Cardiac septum (tissue), 1 donor: ENCODE measurements around the gene INPP5D. TPM values are rescaled to one million over a fixed set of nuclear protein-coding genes. Genes with fewer than 3 reads are reported as not detected.
A peak's percentile ranks its signal among the peaks of the same experiment; 100 is the strongest.

Experiments used
- DNase-seq: peaks from one replicate; pipeline ENCODE4 v3.0.0-alpha.2; 2020; ENCODE audit warnings: low spot score
- intact Hi-C: fragments of 100-400 bp; cut with DNase I; formaldehyde crosslinking; loops from one replicate; pipeline ENCODE4 v1.14.0; 2022
- total RNA-seq: library from RNA; stranded (reverse); fragmentation: NEBNext Ultra II Directional; extraction: Animal tissue kit (Norgen Biotek cat#: 25700); gene quantifications from one replicate; pipeline ENCODE4 v1.2.1, GENCODE V29; 2021
- donor health status: DM: no; HTN: no; CAD: no.

The INPP5D gene
- total RNA-seq, 1 donor from 2014 or later: 6.2 TPM

DNA sequence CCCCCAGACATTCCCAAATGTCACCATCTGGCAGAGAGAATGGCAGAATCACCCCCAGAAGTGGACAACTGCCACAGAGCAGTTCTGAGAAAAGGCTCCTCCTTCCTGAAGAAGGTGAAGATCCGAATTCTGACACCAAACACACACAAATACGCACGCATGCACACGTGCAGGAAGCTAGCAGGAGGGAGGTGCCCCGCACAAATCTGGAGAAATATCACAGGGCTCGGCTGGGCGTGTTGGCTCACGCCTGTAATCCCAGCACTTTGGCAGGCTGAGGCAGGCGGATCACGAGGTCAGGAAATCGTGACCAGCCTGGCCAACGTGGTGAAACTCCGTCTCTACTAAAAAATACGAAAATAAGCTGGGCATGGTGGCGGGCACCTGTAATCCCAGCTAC, 152.9 kb downstream of the INPP5D start:
- intact Hi-C loops: no loop called here
- DNase-seq: no peak

DNA sequence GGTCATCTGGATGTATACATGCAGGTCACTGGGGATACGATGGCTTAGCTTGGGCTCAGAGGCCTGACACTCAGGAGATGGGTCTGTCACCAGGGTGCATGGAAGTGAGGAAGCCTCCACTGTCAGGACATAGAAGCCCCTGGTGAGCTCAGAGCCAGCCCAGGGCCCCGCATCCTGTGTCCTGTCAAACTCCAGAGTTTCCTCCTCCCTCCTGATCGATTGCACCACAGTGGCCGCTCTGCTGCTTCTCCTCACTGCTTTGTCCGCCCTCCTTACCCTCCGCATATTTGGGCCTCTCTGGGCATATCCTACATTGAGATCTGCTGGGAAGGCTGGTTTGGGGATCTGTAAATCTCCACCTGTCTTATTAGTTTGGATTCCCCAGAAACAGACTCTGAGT, 153.8 kb downstream of the INPP5D start:
- no peak for DNase-seq
- intact Hi-C loops: no loop called here

DNA sequence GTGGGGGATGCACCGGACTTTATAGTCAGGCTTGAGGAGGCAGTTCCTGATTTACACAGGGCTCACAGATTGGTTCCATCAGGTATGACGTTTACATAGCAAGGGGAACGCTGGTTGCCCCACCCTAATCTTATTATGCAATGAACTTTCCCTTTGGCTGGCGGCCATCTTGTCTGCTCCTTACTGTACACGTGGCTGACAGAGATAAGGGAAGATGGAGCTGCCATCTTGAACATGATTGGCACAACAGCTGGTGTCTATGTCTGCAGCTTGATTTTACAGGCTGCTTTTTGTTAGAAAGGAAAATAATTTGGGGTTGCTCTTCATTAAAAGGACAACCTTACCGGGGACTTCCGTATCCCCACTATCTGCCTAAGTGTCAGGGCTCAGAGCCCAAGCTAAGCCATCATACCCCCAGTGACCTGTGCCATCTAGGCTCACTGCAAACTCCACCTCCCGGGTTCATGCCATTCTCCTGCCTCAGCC, 157.8 kb downstream of the INPP5D start:
- intact Hi-C loops: no loop called here
- no peak for DNase-seq

DNA sequence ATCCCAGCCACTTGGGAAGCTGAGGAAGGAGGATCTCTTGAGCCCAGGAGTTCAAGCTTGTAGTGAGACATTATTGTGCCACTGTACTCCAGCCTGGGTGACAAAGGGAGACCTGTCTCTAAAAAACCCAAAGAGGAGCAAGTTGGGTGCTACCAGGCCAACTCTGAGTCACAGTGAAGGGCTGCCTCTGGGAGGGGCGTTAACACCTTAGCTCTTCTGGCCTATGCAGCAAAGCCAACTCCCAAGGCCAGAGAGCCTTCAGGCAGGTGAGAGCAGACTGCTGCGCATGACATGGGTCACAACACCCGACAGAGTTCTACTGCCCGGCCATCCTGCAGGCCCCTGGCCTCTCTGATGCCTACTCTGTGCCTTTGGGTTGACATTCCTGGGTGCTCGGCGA, 158.7 kb downstream of the INPP5D start:
- intact Hi-C loops: no loop called here

DNA sequence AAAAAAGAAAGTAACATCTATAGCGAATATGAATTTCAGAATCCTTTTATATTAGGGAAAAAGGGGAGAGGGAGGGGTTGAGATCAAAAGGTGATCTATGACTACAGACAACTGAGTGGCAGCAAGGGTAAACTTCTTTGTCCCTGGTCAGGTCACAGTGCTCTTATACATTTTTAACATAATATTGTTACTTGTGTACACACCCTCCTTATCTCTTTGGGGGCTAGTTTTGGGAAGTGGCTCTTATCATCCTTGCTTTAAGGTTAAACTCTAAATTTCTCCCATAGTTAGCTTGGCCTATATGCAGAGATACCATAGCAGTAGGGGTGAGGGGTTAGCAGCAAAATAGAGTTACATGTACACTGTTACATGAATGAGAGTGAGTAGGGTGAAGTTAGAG, 159.7 kb downstream of the INPP5D start:
- intact Hi-C loops: no loop called here
- no peak for DNase-seq

More for the DNA sequence above, 158.7 kb downstream of the INPP5D start:
- no peak for DNase-seq

DNA sequence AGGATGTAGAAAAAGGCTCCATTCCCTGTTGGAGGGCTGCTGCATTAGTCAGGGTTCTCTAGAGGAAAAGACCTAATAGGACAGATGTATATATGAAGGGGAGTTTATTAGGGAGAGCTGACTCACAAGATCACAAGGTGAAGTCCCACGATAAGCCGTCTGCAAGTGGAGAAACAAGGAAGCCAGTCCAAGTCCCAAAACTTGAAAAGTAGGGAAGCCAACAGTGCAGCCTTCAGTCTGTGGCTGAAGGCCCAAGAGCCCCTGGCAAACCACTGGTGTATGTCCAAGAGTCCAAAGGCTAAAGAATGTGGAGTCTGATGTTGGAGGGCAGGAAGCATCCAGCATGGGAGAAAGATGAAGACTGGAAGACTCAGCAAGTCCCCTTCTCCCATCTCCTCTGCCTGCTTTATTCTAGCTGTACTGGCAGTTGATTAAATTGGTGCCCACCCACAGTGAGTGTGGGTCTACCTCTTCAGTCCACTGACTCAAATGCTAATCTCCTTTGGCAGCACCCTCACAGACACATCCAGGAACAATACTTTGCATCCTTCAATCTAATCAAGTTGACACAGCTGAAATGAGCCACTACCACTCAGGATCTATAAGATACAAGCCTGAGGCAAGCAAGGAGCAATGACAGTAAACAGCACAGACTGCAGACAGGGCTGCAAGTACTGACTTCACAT, 161.4 kb downstream of the INPP5D start:
- no peak for DNase-seq
- intact Hi-C loops: no loop called here

DNA sequence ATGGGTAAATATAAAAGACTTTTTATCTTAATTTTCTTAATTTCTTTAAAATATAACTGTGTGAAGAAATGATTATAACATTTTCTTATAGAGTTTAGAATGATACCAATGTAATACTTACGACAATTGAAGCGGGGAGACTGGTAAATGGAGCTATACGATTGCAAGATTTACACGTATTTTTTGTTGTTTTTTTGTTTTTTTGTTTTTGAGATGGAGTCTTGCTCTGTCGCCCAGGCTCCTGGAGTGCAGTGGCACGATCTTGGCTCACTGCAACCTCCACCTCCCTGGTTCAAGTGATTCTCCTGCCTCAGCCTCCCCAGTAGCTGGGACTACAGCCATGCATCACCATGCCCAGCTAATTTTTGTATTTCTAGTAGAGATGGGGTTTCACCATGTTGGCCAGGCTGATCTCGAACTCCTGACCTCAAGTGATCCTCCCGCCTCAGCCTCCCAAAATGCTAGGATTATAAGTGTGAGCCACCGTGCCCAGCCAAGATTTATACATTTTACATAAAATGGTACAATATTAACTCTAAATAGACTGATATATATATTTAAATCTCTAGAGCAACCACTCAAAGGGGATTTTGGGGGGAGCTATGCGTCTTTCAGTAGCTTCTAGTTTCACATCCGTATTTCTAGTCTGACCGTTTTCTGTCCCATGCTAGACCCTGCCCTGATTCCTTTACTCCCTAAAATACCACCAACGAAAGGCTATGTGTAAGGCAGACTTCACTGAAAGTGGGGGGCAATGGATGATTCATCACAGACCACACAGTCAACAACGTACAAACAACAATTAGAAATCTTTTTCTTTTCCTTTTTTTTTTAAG, 163.1 kb downstream of the INPP5D start:
- intact Hi-C loops: no loop called here
- DNase-seq: no peak

DNA sequence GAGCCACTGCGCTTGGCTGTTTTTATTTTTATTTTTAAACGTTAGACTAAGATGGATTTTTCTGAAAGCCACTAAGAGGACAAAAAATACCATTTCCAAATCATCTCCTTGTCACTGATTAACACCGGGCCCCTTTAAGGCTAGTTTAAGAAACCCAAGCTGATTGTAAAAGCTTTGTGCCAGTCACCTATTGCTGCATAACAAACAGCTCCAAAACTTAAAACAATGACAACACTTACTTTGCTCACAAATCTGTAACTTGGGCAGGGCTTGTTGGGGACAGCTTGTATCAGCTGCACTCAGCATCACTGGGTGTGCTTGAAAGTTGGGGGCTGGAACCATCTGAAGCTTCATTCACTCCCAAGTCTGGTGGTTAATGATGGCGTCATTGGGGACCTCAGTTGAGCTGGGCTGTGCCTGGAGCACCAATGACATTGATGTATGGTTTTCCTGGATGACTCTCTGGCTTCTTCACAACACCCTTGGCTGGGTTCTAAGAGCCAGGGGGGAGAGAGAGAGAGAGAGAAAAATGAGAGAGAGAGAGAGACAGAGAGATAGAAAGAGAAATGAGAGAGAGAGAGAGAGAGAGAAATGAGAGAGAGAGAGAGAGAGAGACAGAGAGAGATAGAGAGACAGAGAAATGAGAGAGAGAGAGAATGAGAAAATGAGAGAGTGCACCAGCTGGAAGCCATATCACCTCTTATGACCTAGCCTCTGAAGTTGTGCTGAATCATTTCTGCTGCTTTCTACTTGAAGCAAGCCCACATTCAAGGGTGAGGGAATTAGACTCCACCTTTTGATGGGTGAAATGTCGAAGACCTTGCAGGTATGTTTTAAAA, 165.3 kb downstream of the INPP5D start:
- no peak for DNase-seq
- intact Hi-C loops: no loop called here

DNA sequence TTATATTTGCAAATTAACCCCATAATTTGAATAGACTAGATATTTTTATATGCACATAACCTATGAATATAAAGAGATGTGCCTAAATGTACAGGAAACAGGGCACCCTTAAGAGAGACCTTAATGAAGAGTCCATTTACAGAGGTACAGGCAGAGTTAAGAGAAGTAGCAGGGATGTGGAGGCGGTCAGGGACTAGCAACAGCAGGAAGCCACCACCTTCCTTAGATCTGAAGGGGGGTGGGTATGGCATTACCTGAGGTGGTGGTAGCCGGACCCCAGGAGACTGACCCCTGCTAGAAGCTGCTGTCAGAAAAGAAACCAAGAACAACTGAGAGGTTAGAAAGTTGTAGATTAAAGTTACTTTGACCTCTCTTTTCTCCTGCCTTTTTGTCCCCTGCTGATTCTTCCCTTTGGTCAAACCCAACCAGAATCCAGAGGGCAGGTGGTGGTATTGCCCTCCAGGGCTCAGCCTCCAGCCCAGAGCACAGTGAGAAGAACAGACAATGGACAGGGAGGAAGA, 166.4 kb downstream of the INPP5D start:
- peak; percentile 3 for DNase-seq
- intact Hi-C loops: no loop called here

DNA sequence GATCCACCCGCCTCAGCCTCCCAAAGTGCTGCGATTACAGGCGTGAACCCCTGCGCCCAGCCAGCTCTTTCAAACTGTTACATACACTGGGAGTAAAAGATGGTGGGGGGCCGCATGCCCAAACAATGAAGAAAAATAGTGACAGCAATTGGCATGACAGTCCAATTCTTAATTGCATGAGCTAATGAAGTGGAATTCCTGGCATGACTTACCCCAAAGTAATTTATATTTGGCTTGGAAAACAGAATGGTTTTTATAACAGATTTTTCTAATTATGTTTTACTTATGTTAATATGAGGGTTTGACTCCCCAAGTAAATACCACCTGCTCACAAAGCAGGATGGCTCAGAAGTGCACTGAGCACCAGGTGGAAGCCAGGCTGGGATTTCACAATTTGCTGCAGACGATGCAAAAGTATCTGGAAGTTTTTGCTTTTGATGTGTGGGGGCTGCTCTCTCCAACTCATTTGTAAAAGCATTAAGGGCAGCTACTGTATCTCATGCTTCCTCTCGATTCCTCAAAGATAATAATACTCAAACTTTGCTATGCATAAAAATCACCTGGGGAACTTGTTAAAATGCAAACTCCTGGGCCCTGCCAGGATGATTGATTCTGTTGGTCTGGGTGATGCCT, 167.3 kb downstream of the INPP5D start:
- intact Hi-C loops: no loop called here
- peak; percentile 22 for DNase-seq

DNA sequence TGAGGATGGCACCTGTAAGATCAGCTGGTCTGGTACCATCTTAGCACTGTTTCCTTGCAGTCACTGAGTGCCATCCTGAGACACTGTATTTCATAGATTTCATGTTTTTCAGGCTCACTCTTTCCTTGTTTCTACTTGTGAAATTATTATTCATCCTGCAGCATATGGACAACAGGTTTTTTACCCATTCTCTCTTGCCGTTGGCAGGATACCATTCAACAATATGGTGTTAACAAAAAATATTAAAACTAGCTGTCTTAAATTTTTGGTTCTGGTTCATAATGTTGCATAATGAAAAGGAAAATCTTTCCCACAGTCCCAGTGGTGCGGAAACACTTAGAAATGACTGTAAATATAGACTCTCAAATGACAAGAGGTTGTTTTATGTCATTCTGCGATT, 168.2 kb downstream of the INPP5D start:
- intact Hi-C loops: no loop called here
- DNase-seq: no peak

DNA sequence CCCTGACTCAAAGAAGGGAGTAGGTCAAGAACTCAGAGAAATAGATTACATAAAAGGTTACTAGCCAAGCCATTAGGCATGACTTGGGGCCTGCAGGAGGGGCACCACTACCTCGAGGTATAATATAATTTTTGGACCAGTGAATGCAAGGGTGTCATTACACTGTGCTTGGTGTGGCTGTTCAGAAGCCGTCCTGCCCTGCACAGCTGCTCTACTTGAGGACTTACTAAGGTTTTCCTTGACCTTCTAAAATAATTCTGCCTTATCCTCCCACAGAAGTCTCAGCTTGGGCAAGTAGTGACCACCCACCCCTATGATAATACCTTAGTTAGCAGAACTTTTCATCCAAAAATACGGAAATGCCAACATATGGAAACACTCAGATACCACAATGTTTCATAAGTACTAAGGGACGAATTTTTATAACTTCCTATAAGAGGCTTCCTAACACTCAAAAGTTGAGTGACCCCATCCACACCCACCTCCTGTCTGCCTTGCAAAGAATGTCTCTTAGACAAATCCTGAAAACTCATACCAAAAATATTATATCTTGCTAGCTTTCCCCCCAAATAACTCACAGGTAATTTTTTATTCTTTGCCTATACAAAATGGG, 173.6 kb downstream of the INPP5D start:
- intact Hi-C loops: no loop called here

DNA sequence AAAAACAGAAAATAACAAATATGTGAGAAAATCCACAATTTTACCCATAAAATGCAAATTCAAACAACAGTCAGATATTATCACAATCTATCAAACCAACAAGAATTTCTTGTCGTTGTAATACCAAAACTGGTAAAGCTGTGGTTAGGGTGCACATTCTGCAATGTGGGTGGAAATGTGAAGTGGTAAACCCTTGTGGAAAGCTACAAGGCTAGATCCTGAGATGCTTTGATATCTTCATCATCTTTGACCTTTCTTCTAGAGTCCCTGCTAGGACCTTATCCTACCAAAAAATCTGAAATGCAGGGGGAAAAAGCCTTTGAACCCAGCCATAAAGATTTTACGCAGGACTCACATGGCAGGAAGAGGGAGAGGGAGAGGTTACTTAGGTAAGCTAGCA, 174.1 kb downstream of the INPP5D start:
- intact Hi-C loops: no loop called here
- DNase-seq: no peak

More for the DNA sequence above, 173.6 kb downstream of the INPP5D start:
- DNase-seq: no peak

DNA sequence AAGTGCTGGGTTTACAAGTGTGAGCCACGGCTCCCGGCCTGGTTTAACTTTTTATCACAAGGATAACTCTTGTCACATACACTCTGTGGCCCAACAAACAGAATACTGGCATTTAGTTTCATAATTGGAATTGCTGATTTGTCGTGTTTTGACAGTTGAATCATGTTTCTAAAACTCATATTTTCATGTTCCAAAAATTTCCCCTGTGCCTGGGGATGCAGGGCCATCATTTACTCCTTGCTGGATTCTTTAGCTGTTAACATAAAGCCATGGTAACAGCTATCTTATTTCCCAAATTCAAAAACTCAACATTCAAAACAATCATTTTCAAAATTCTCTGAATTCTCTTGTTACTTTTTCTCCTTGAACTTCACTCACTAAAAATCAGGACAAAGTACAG, 174.9 kb downstream of the INPP5D start:
- intact Hi-C loops: no loop called here
- DNase-seq: no peak

DNA sequence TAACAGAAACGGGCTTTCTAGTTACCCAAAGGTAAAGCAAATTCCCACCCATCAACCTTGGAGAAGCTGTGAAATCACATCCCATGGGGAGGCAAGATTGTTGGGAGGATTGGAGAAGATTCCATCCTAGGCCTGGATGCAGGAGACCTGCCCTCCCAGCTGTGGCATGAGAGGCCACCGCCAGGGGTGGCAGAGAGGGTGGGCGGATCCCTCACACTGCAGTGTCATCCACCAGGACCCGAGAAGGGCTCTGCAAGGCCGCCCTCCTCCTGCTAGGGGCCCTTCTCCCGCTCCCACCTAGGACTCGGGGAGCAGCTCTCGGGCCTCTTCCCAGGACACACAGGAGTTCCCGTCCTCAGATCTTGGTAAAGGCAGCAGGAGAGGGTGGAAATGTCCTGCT, 175.8 kb downstream of the INPP5D start:
- intact Hi-C loops: no loop called here

DNA sequence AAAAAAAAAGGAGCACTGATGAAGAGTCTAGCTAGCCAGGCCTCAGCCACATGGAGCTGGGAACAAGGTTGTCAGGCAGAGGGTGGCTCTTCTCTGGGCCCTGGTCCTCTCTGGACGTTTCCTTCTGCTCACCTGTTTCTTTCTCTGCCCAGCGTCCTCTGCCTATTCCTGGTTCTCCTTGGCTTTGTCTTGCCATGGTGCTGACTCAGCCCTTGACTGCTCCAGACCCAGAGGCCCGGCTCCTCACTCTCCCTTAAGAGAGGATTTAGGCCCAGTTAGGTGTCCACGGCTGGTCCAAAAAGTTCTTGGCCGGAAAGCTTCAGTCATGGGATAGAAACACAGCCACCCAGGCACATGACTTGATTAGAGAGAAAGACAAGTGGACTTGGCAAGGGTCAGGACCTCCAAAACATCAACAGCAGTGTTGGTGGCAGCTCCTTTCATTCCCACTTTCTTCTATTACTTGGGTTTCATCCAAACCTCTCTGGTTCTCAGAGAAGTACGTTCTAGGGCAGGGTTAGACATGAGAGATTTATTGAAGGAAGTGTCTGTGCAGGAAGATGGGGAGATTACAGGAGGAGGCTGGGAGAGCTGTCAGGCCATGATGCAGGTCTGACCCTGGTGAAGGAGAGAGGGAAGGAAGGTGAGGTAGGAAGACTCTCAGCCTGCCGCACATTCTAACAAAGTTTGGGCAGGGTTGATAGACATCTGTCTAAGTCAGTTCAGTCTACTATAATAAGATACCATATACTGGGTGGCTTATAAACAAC, 176.9 kb downstream of the INPP5D start:
- no peak for DNase-seq
- intact Hi-C loops: no loop called here

More for the DNA sequence above, 175.8 kb downstream of the INPP5D start:
- no peak for DNase-seq

DNA sequence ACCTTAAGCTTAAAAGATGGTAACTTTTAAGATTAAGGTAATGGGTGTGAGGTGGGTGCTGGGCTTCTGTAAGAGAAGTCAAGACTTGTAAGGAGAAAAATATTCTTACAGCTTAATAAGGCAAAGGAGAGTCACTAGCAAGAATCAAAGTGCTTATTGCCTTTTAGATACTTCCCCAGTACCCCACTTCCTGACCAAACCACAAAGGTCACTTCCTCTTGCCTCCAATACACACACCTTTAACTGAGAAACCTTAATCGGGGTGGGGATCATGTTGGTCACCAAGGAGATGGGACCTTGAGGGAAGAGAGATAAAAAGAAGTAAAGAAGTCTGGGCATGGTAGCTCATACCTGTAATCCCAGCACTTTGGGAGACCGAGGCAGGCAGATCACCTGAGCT, 180.8 kb downstream of the INPP5D start:
- DNase-seq: no peak
- intact Hi-C loops: no loop called here

DNA sequence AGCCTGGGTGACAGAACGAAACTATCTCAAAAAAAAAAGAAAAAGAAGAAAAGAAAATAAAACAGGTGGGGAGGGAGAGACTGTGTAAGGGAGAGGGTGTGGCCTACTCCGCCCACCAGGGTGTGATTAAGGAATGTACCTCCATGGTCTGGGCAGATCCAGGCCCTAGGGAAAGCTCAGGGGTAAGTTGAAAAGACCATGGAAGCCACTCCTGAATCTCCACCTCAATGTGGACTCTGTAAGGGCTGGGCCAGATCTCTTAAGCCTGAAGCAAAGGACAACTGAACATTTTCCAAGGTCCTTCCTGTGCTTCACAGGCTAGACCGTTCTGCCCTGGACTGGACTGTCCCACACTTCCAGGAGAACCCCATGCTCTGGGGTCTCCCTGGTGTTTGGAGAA, 181.7 kb downstream of the INPP5D start:
- intact Hi-C loops: no loop called here
- DNase-seq: no peak
